Activated T-cell treated with anti-CD3 and anti-CD28 coated beads, Interleukin-2, amount 50 U/mL, for 24 hours (primary cell): ENCODE results near the gene NR2E3.

Experiments
- DNase-seq: peaks from one replicate; pipeline ENCODE4 v3.0.0-alpha.2; 2020
- H3K27ac Mint-ChIP-seq: 2 replicates; pipeline ENCODE4 v1.8.0; 2020; ENCODE audit warnings: mild to moderate bottlenecking, mixed read lengths
- H3K27me3 Mint-ChIP-seq: 2 replicates; pipeline ENCODE4 v1.8.0; 2020; ENCODE audit warnings: mixed read lengths
- H3K36me3 Mint-ChIP-seq: 2 replicates; pipeline ENCODE4 v1.8.0; 2020; ENCODE audit warnings: low read depth, mixed read lengths
- H3K4me1 Mint-ChIP-seq: 2 replicates; pipeline ENCODE4 v1.8.0; 2020; ENCODE audit warnings: low read depth, mixed read lengths
- H3K4me3 Mint-ChIP-seq: 2 replicates; pipeline ENCODE4 v1.8.0; 2020; ENCODE audit warnings: mild to moderate bottlenecking, moderate library complexity, mixed read lengths
- H3K9me3 Mint-ChIP-seq: 2 replicates; pipeline ENCODE4 v1.8.0; 2020; ENCODE audit warnings: mixed read lengths

The NR2E3 gene

DNA sequence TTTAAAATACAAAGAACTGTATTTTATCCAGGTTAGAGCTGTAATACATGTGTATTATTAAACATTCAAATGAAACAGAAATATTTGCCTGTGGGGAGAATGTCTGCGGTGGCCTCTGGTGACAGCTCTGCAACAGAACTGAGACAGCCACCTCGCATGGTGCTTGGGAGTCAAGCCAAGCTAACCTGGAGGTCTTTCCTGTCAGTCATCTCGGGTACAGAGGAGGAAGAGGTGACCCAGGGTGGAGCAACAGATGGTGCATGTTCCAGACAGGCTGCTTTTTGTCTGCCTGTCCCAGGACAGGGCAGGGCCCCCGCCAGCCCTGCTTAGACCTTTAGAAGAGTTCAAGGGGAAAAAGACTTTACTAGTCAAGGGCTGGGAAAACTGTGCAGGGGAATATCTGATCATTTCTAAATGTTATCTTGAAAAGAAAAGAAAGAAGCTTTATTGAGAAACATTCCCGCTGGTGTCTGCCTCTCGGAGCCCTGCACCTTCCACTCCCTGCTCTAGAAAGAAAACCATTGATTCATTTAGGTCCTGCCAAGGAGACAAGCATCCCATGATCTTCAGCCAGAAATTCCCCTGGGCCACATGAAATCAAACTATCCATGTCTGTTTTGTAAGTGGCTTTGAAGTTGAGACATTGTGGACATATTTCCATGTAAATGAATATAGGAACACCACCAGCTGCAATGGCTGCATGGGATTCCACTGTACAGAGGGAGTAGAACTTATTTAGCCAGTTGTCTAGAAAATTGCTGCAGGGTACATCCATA is 5.5 kb upstream of the NR2E3 start:
- H3K27ac Mint-ChIP-seq, result no peak overlapping the region
- H3K27me3 Mint-ChIP-seq, result peaks cover 24% of the 10 kb centered on the region
- no peaks in the 10 kb centered on the region for H3K36me3 Mint-ChIP-seq
- no peak for DNase-seq
- H3K4me3 Mint-ChIP-seq, result no peak overlapping the region
- no peaks in the 10 kb centered on the region for H3K4me1 Mint-ChIP-seq
- no peaks in the 10 kb centered on the region for H3K9me3 Mint-ChIP-seq

DNA sequence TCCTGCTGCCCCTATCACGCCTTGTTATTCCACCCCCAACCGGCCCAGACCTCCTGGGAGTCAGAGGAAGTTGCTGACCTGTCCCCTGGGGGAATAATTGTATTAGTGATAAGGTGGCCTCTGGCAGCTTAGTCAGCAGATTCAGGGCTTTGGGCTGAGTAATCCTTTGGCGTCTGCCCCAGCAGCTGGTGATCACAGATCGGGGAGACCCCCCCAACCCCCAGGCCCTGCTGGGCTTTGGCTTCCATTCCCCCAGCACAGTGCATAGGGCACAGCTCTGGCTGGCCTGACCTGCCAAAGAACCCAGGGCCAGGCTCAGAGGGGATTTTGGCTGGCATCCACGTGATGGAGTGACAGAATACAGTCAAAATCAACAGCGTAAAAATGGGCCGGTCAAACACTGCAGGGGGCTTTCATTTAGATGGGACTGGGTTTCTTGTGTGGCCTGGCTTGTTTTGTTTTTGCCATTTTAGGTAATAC is 3.9 kb upstream of the NR2E3 start:
- H3K4me1 Mint-ChIP-seq, result no peaks in the 10 kb centered on the region
- H3K9me3 Mint-ChIP-seq, result no peaks in the 10 kb centered on the region
- H3K27ac Mint-ChIP-seq, result no peak overlapping the region
- no peaks in the 10 kb centered on the region for H3K36me3 Mint-ChIP-seq
- H3K4me3 Mint-ChIP-seq, result no peak overlapping the region
- DNase-seq, result no peak
- peaks cover 13% of the 10 kb centered on the region for H3K27me3 Mint-ChIP-seq

DNA sequence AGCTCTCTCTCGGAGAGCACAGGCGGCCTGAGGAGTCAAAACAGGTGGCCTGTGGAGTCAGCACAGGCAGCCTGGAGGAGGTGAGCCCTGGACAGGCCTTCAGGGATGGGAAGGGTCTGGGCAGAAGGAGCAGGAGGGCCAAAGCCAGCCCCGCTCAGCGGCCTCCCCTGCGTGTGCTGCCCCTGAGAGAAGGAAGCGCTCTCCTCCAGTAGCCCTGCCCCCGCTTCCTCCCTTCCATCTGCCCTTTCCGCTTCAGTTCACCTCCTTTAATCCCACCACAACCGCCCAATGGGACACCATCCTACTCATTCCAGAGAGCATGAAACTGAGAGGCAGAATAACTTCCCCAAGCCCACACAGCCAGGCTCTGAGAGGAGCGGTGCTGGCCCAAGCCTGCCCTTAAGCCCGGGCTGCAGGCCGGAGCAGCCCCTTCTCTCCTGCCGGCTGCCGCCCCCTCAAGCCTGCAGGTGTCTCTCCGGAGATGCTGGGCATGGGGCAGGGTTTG is 3.2 kb upstream of the NR2E3 start:
- Mint-ChIP-seq H3K36me3 (no peaks in the 10 kb centered on the region), H3K27me3 (peaks cover 7% of the 10 kb centered on the region), H3K27ac (no peak overlapping the region), H3K4me3 (no peak overlapping the region), H3K9me3 (no peaks in the 10 kb centered on the region), H3K4me1 (no peaks in the 10 kb centered on the region)
- DNase-seq, result no peak

DNA sequence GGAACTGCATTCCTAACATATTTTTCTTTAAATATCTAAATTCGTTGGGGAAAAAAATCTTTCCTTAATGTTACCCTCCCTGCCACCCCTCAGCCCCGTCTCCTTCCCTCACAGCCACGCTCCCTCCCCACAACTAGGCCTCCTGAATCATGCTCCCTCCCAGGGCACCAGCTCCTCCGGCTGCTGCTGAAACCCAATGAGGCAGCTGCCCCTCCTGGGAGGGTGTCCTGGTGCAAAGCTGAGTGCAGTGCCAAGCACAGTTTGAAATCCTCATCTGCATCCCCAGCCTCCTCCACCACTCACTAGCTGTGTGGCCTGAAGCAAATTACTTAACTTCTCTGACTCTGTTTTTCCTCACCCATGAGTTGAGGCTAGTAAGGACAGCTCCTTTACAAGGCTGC is 2.7 kb upstream of the NR2E3 start:
- no peaks in the 10 kb centered on the region for H3K36me3 Mint-ChIP-seq
- no peak overlapping the region for H3K27ac Mint-ChIP-seq

DNA sequence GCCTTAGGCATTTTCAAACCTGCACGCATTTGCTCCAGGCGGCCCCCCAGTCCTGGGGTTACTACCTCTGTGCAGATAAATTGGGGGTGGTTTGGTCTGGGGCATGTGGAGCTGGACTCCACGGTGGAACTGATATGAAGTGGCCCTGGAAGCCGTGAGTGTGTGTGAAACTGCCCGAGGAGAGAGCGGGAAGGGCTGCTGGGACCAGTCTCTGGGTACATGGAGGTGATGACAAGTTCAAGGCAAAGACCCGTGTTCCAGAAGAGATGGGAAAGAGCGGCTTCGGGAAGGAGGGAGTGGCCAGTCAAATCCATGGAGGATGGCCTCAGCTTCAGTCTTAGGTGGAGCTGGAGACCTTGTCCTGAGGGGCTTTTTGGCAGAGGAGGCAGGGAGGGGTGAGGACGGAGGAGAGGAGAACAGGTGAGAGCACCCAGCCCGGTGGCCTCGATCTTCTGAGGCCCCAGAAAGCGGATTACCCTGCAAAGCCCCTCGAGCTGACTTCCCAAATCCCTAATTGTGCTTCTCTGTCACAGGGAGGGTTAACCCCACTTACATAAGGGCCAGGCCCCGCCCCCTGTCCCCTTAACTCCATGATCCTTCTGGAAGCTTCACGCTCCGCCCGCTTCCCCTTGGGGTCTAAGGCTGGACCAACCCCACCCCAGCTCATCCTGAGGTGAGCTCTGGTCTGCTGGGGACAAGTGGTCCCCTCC is 1.9 kb upstream of the NR2E3 start:
- no peak for DNase-seq
- Mint-ChIP-seq H3K27ac (no peak overlapping the region), H3K27me3 (no peaks in the 10 kb centered on the region), H3K4me1 (no peaks in the 10 kb centered on the region), H3K9me3 (no peaks in the 10 kb centered on the region), H3K36me3 (no peaks in the 10 kb centered on the region), H3K4me3 (no peak overlapping the region)

More for the DNA sequence above, 2.7 kb upstream of the NR2E3 start:
- Mint-ChIP-seq H3K4me1 (no peaks in the 10 kb centered on the region), H3K4me3 (no peak overlapping the region), H3K9me3 (no peaks in the 10 kb centered on the region), H3K27me3 (peaks cover 2% of the 10 kb centered on the region)
- no peak for DNase-seq

DNA sequence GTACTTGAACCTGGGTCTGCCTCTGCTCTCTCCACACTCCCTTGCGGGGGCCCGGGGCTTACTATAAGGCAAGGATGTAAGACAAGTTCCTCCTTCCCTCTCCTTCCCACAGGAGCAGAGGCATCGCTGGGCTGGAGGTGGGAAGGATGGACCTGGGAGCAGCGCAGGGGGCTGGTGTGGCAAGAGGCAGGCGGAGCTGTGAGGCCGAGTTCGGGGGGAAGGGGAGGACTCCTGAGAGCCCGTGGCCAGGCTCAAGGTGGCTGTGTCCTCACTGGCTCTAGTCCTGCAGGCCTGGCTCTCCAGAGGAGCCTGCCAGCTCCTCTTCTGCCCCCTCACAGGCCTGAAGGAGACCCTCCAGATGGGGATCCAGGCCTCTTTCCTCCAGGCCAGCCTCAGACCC is 1.0 kb upstream of the NR2E3 start:
- no peaks in the 10 kb centered on the region for H3K27me3 Mint-ChIP-seq
- no peaks in the 10 kb centered on the region for H3K4me1 Mint-ChIP-seq
- DNase-seq, result no peak
- no peak overlapping the region for H3K4me3 Mint-ChIP-seq
- H3K27ac Mint-ChIP-seq, result no peak overlapping the region
- no peaks in the 10 kb centered on the region for H3K9me3 Mint-ChIP-seq
- H3K36me3 Mint-ChIP-seq, result no peaks in the 10 kb centered on the region

DNA sequence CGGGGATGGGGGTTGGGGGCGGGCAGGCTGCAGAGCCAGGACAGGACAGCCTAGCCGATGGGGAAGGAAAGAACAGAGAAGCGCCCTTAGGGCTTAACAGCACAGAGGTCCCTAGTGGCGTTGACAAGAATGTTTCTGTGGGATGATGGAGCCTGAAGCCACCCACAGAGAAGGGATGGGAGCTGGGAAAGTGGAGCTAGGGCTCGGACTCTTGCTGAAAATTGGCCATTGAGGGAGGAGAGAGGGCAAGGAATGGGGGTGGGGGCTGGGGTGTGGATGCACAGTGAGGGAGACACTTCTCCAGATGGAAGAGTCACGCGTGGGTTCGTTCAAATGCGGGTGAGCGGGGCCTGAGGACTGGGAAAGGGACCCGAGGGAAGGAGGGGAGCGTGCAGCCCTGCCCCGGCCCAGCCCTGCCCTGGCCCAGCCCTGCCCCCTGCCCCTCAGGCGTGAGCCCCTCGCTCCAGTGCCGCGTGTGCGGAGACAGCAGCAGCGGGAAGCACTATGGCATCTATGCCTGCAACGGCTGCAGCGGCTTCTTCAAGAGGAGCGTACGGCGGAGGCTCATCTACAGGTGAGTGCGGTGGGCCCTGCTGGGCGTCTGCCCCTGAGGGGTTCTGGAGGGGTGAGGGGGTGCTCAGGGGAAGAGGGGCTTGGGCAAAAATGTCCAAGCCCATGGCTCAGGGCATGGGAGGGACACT is 832 bp downstream of the NR2E3 start:
- H3K27ac Mint-ChIP-seq, result no peak overlapping the region
- no peaks in the 10 kb centered on the region for H3K4me1 Mint-ChIP-seq
- H3K4me3 Mint-ChIP-seq, result no peak overlapping the region
- H3K9me3 Mint-ChIP-seq, result no peaks in the 10 kb centered on the region
- H3K36me3 Mint-ChIP-seq, result no peaks in the 10 kb centered on the region
- no peak for DNase-seq
- H3K27me3 Mint-ChIP-seq, result no peaks in the 10 kb centered on the region

DNA sequence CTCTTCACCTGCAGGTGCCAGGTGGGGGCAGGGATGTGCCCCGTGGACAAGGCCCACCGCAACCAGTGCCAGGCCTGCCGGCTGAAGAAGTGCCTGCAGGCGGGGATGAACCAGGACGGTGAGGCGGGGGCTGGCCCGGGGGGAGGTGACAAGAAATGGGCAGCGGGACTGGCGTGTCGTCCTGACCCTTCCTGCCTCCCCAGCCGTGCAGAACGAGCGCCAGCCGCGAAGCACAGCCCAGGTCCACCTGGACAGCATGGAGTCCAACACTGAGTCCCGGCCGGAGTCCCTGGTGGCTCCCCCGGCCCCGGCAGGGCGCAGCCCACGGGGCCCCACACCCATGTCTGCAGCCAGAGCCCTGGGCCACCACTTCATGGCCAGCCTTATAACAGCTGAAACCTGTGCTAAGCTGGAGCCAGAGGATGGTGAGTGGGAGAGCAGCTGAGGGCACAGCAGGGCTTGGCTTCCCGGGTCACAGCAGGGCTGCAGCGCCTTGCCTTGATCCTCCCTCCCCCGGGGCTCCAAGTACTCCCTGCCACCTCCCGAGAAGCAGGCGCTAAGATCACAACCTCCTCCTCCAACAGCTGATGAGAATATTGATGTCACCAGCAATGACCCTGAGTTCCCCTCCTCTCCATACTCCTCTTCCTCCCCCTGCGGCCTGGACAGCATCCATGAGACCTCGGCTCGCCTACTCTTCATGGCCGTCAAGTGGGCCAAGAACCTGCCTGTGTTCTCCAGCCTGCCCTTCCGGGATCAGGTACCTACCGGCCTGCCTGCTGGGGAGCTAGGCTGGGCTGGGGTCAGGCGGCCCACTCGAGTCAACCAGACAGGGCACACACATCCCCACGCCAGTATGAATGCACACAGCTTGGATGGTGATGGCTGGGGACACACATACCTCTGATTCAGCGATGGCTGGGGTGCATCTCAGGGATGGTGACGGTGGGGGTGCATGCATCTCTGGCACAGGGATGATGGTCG is 1.7 kb downstream of the NR2E3 start:
- H3K9me3 Mint-ChIP-seq, result no peaks in the 10 kb centered on the region
- no peak for DNase-seq
- no peaks in the 10 kb centered on the region for H3K27me3 Mint-ChIP-seq
- no peaks in the 10 kb centered on the region for H3K36me3 Mint-ChIP-seq
- no peaks in the 10 kb centered on the region for H3K4me1 Mint-ChIP-seq
- no peak overlapping the region for H3K4me3 Mint-ChIP-seq
- H3K27ac Mint-ChIP-seq, result no peak overlapping the region

DNA sequence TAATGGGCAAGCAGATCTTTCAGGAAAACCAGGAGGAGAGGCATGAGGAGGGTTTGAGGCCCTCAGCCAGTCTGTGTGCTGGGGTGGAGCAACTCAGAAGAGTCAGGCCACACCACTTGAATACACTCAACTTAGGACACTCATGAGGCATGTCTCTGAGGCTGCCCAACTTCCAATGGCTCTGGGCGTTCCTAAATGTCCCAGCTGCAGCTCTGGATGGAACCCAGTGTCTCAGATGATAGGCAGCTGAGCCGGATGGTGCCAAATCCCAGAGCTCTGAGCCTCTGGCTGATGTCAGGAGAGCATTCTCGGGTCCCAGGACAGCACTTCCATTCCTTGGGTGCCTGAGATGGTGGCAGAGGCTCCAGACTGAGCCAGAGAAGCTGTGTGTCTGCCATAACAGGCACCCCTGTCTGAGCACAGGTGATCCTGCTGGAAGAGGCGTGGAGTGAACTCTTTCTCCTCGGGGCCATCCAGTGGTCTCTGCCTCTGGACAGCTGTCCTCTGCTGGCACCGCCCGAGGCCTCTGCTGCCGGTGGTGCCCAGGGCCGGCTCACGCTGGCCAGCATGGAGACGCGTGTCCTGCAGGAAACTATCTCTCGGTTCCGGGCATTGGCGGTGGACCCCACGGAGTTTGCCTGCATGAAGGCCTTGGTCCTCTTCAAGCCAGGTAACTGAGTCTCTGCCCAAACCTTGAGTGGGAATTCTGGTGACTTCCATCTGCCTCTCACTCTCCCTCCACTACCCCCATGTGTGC is 2.8 kb downstream of the NR2E3 start:
- no peaks in the 10 kb centered on the region for H3K36me3 Mint-ChIP-seq
- no peaks in the 10 kb centered on the region for H3K4me1 Mint-ChIP-seq
- no peak for DNase-seq
- no peaks in the 10 kb centered on the region for H3K27me3 Mint-ChIP-seq
- no peak overlapping the region for H3K4me3 Mint-ChIP-seq
- peaks cover 4% of the 10 kb centered on the region for H3K9me3 Mint-ChIP-seq
- no peak overlapping the region for H3K27ac Mint-ChIP-seq

DNA sequence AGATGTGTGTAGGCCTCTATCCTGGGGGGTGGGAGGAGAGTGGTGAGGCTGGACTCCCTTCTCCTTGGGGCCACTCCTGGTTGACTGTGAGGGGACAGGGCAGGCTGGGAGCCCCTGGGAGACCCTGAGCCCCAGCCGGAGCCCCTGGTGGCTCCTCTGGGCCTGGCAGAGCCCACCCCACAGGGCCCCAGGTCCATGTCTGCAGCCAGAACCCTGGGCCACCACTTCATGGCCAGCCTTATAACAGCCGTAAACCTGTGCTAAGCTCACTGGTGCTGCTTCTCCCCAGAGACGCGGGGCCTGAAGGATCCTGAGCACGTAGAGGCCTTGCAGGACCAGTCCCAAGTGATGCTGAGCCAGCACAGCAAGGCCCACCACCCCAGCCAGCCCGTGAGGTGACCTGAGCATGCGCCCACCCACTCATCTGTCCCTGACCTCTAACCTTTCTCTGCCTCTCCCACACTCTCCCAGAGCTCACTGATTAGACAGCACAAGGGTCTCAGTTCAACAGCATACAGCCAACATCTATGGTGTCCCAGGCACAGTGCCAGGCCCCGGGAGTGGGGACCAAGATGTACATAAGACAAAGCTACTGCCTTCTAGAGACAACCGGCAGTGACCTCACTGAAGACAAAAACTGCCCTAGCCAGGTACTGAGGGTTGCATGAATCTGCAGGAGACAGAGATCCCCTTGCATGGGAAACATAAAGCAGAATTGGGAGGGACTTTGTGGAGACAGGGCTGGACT is 3.5 kb downstream of the NR2E3 start:
- H3K27me3 Mint-ChIP-seq, result no peaks in the 10 kb centered on the region
- no peaks in the 10 kb centered on the region for H3K4me1 Mint-ChIP-seq
- no peak overlapping the region for H3K4me3 Mint-ChIP-seq
- no peak for DNase-seq
- H3K27ac Mint-ChIP-seq, result no peak overlapping the region
- H3K36me3 Mint-ChIP-seq, result no peaks in the 10 kb centered on the region
- H3K9me3 Mint-ChIP-seq, result peaks cover 7% of the 10 kb centered on the region

DNA sequence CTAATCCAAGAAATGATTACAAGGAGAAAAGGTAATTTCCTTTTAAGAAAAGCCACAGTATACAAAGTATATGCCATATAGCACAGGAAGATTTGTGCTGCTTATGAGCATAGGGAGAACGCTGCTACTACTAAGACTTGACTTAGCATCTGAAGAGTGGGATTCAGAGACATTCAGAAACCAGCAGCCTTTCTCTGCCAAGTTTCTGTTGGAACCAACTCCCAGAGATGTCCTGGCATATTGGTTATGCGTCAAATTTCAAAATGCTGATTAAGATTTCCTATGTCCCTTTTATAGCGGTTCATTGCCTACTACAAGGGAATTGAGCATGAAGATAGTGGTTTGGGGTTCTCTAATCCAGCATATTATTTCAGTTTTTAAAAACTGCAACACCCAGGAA is 4.9 kb downstream of the NR2E3 start:
- no peak for DNase-seq
- Mint-ChIP-seq H3K4me1 (no peaks in the 10 kb centered on the region), H3K27me3 (no peaks in the 10 kb centered on the region), H3K27ac (no peak overlapping the region), H3K36me3 (peaks cover 3% of the 10 kb centered on the region), H3K9me3 (peaks cover 13% of the 10 kb centered on the region), H3K4me3 (no peak overlapping the region)

DNA sequence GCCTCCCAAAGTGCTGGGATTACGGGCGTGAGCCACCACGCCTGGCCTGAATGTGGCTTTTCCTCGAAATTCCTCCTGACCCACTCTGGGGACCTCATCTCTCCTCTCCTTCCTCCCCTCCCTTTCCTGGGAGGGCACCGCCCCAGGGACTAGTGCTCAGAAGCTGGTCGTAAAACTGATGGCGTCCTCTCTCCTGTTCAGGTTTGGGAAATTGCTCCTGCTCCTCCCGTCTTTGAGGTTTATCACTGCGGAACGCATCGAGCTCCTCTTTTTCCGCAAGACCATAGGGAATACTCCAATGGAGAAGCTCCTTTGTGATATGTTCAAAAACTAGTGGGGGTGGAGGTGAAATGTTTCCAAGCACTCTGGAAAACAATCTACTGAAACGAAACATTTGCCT is 7.0 kb downstream of the NR2E3 start:
- DNase-seq, result no peak
- Mint-ChIP-seq H3K27ac (no peak overlapping the region), H3K36me3 (peaks cover 14% of the 10 kb centered on the region), H3K4me1 (no peaks in the 10 kb centered on the region), H3K9me3 (peaks cover 30% of the 10 kb centered on the region), H3K4me3 (no peak overlapping the region), H3K27me3 (no peaks in the 10 kb centered on the region)

DNA sequence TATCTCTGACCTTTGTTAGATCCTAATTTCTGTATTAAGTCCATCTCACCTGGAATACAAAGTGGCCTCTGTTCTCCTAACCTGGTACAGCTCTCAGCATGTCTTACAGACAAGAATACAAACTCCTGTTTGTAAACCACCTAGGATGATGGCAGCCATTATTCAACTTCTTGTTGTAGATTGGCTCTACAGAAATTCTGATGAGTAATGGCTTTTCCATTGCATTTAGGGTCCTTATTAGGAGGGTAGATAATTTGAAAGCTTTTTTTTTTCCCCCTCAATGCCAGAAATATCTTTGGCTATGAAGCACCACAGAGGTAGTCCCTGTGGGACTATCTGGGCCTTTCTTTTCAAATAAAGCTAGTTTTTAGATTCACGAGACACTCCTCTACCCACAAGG is 9.8 kb downstream of the NR2E3 start:
- no peaks in the 10 kb centered on the region for H3K27me3 Mint-ChIP-seq
- H3K36me3 Mint-ChIP-seq, result peaks cover 40% of the 10 kb centered on the region
- H3K4me3 Mint-ChIP-seq, result no peak overlapping the region
- no peak for DNase-seq
- peaks cover 50% of the 10 kb centered on the region for H3K9me3 Mint-ChIP-seq
- H3K4me1 Mint-ChIP-seq, result no peaks in the 10 kb centered on the region
- H3K27ac Mint-ChIP-seq, result no peak overlapping the region
